Body of pancreas (tissue), 4 donors: ENCODE data around the gene STX16.

ENCODE experiments used
- CTCF ChIP-seq, 7 experiments: fragments of 450-650 bp in 4 of 7; fragments of 200-600 bp in 3 of 7; sonication (generic) in 3 of 7; IDR thresholded peaks; one replicate each; pipeline ENCODE4 v1.5.1; 2016 to 2019; ENCODE audit warnings: antibody characterized with exemption in 7 of 7
- POLR2A ChIP-seq, 3 donors: fragments of 450-650 bp; IDR thresholded peaks; one replicate each; pipeline ENCODE4 v1.6.1; 2016; ENCODE audit warnings: antibody characterized with exemption in 3 of 3, mild to moderate bottlenecking in 2 of 3

GRCh38 chr20:58692579-58693225 lies 41.6 kb downstream of the STX16 start, which contains the start of gene NPEPL1:
- TF ChIP-seq CTCF (IDR thresholded peaks at IDR 0.05) (peak in 3 of 7 experiments; percentile 36 to 76 (median 70)), POLR2A (IDR thresholded peaks at IDR 0.05) (peak in 1 of 3 donors; percentile 38)
